Tibial nerve (tissue), 4 donors: ENCODE results near the gene NBEA. TPM values are rescaled to one million over a fixed set of nuclear protein-coding genes. Genes with fewer than 3 reads are reported as not detected.

Experiments
- DNase-seq, 2 donors: peaks; one replicate each; pipeline ENCODE4 v3.0.0-alpha.2; 2019; ENCODE audit warnings: low spot score in 2 of 2
- H3K27ac ChIP-seq, 4 donors: fragments of 200-600 bp; sonication (generic) in 3 of 4; one replicate each; pipeline ENCODE4 v1.5.1; 2017 to 2019; ENCODE audit warnings: mild to moderate bottlenecking in 1 of 4
- H3K27me3 ChIP-seq, 2 donors: fragments of 200-600 bp; sonication (generic) in 1 of 2; one replicate each; pipeline versions ENCODE4 v1.5.1 to v1.6.0; 2017 to 2019
- H3K36me3 ChIP-seq, 3 donors: fragments of 200-600 bp; sonication (generic); one replicate each; pipeline ENCODE4 v1.5.1; 2018 to 2019
- H3K4me1 ChIP-seq, 4 donors: fragments of 200-600 bp; sonication (generic) in 3 of 4; one replicate each; pipeline ENCODE4 v1.5.1; 2017 to 2019
- H3K4me3 ChIP-seq, 4 donors: fragments of 200-600 bp; sonication (generic) in 3 of 4; one replicate each; pipeline ENCODE4 v1.5.1; 2017 to 2019; ENCODE audit warnings: mild to moderate bottlenecking in 1 of 4, moderate library complexity in 1 of 4
- H3K9me3 ChIP-seq, 4 donors: fragments of 200-600 bp; sonication (generic) in 3 of 4; one replicate each; pipeline ENCODE4 v1.5.1; 2017 to 2019
- EP300 ChIP-seq, 2 donors: sonication (generic); formaldehyde crosslinking; IDR thresholded peaks; one replicate each; pipeline ENCODE4 v1.6.1; 2017; ENCODE audit warnings: antibody characterized with exemption in 2 of 2, mild to moderate bottlenecking in 1 of 2
- POLR2A ChIP-seq, 2 donors: fragments of 450-650 bp; IDR thresholded peaks; one replicate each; pipeline ENCODE4 v1.6.1; 2017; ENCODE audit warnings: antibody characterized with exemption in 2 of 2, mild to moderate bottlenecking in 2 of 2, moderate library complexity in 2 of 2
- WGBS, 2 donors: methylation state at CpG; one replicate each; pipeline ENCODE4 v1.1.5; 2018; 5-methylcytosine and 5-hydroxymethylcytosine counted together
- total RNA-seq, 4 donors: library from RNA; depleted of rRNA; stranded (reverse); fragments of >200 nt; gene quantifications; one replicate each; pipeline ENCODE4 v1.1.0, GENCODE V29; 2016
- TF ChIP-seq, protein P1 (sequence below), 5 experiments: fragments of 200-600 bp in 3 of 5; fragments of 450-650 bp in 2 of 5; sonication (generic) in 3 of 5; IDR thresholded peaks; one replicate each; pipeline ENCODE4 v1.5.1; 2016 to 2019; ENCODE audit warnings: antibody characterized with exemption in 5 of 5, mild to moderate bottlenecking in 3 of 5, moderate library complexity in 2 of 5

NBEA gene
- total RNA-seq, 4 donors from 2014 or later = 9.0 to 11.9 (median 10.5) TPM

DNA sequence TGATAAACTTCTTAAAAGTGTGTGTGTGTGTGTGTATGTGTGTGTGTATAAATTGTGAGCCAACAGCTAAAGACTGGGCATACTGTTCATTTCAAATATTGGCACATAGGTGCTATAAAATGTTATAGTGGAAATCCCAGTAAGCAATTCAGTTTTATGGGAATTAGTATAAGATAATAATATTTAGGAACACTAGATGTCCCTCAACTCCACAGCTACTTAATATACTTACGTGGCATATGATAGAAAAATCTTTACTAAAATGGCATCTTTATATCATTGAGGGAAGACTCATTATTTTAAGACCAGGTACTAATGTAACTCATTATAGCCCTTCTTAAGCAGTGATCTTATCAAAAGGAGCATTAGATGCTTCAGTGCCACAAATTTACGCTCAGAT, 268.2 kb downstream of the NBEA start:
- TF ChIP-seq POLR2A (IDR thresholded peaks at IDR 0.05) (no peak), EP300 (IDR thresholded peaks at IDR 0.05) (no peak)
- TF ChIP-seq, protein P1, sequence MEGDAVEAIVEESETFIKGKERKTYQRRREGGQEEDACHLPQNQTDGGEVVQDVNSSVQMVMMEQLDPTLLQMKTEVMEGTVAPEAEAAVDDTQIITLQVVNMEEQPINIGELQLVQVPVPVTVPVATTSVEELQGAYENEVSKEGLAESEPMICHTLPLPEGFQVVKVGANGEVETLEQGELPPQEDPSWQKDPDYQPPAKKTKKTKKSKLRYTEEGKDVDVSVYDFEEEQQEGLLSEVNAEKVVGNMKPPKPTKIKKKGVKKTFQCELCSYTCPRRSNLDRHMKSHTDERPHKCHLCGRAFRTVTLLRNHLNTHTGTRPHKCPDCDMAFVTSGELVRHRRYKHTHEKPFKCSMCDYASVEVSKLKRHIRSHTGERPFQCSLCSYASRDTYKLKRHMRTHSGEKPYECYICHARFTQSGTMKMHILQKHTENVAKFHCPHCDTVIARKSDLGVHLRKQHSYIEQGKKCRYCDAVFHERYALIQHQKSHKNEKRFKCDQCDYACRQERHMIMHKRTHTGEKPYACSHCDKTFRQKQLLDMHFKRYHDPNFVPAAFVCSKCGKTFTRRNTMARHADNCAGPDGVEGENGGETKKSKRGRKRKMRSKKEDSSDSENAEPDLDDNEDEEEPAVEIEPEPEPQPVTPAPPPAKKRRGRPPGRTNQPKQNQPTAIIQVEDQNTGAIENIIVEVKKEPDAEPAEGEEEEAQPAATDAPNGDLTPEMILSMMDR (IDR thresholded peaks at IDR 0.05) = no peak
- no peak overlapping the region for H3K27ac ChIP-seq
- peaks cover 0 to 12% (median 0%) of the 10 kb centered on the region in 3 donors for H3K36me3 ChIP-seq
- no peak for DNase-seq
- no peaks in the 10 kb centered on the region for H3K9me3 ChIP-seq
- 72 to 73% methylated on average over 2 of the region's 2 CpGs for WGBS, 2 donors
- H3K27me3 ChIP-seq = no peaks in the 10 kb centered on the region
- no peak overlapping the region for H3K4me3 ChIP-seq
- no peaks in the 10 kb centered on the region for H3K4me1 ChIP-seq

DNA sequence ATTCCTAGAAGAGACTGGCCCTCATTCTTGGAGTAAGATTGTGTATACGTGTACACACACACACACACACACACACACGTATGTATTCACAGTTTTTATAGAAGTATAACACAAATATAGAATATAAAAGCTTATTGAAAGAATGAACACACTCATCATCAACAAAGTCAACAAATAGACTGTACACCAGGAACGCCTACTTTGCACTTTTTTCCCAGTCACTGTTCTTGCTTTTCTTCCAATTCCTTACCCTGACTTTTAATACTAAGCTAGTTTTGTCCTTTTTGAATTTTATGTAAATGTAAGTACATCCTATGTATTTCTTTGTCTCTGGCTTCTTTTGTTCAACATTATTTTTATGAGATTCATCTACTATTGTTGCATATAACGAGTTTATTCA, 269.9 kb downstream of the NBEA start:
- no peak for DNase-seq
- Histone ChIP-seq H3K36me3 (peaks cover 0 to 12% (median 0%) of the 10 kb centered on the region in 3 donors), H3K27ac (no peak overlapping the region), H3K27me3 (no peaks in the 10 kb centered on the region), H3K4me1 (no peaks in the 10 kb centered on the region), H3K9me3 (no peaks in the 10 kb centered on the region), H3K4me3 (no peak overlapping the region)
- no peak for TF ChIP-seq POLR2A (IDR thresholded peaks at IDR 0.05)
- TF ChIP-seq, protein P1 (IDR thresholded peaks at IDR 0.05) = no peak
- no peak for TF ChIP-seq EP300 (IDR thresholded peaks at IDR 0.05)
- 91 to 93% methylated on average over 4 of the region's 4 CpGs for WGBS, 2 donors

DNA sequence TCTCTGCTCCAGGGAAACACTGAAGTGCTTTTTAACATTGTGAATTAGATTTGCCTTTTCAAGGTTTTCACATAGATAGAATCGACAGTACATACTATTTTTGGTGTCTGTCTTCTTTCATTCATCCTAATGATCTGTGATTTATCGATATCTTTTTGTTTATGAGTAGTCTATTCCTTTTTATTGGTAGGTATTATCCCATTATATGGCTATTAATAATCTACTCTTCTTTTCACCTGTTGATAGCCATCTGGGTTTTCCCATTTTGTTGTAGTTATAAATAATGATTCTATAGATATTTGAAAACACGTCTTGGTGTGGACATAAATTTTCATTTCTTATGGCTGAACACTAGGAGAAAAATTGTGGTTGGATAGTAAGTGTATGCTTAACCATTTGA, 271.8 kb downstream of the NBEA start:
- TF ChIP-seq, protein P1 (IDR thresholded peaks at IDR 0.05) = no peak
- TF ChIP-seq POLR2A (IDR thresholded peaks at IDR 0.05) (no peak), EP300 (IDR thresholded peaks at IDR 0.05) (no peak)
- no peak overlapping the region for H3K4me3 ChIP-seq
- DNase-seq = no peak
- 92 to 94% methylated on average over 3 of the region's 3 CpGs for WGBS, 2 donors
- H3K36me3 ChIP-seq = peaks cover 0 to 20% (median 0%) of the 10 kb centered on the region in 3 donors
- no peak overlapping the region for H3K27ac ChIP-seq
- H3K4me1 ChIP-seq = no peaks in the 10 kb centered on the region
- no peaks in the 10 kb centered on the region for H3K9me3 ChIP-seq
- no peaks in the 10 kb centered on the region for H3K27me3 ChIP-seq

DNA sequence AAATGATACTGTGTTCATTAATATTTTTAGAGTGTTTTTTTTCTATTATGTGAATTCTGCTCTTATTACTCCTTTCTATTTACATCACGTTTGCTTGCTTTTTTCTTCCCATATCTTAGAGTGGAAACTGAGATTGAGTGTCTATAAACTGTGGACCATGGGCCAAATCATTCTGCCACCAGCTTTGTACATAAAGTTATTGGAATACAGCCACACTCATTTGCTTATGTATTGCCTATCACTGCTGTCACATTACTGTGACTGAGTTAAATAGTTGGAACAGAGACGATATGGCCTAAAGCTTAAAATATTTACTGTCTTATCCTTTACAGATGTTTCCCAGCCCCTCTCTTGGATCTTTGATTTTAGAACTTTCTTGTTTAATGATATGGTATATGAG, 274.1 kb downstream of the NBEA start:
- Histone ChIP-seq H3K4me3 (no peak overlapping the region), H3K36me3 (peaks cover 0 to 35% (median 0%) of the 10 kb centered on the region in 3 donors), H3K27ac (no peak overlapping the region), H3K27me3 (no peaks in the 10 kb centered on the region), H3K4me1 (no peaks in the 10 kb centered on the region), H3K9me3 (peaks cover 0 to 8% (median 0%) of the 10 kb centered on the region in 4 donors)
- no peak for DNase-seq
- WGBS, 2 donors = 66 to 75% methylated on average over 2 of the region's 2 CpGs
- TF ChIP-seq EP300 (IDR thresholded peaks at IDR 0.05) (no peak), POLR2A (IDR thresholded peaks at IDR 0.05) (no peak)
- TF ChIP-seq, protein P1 (IDR thresholded peaks at IDR 0.05) = no peak

DNA sequence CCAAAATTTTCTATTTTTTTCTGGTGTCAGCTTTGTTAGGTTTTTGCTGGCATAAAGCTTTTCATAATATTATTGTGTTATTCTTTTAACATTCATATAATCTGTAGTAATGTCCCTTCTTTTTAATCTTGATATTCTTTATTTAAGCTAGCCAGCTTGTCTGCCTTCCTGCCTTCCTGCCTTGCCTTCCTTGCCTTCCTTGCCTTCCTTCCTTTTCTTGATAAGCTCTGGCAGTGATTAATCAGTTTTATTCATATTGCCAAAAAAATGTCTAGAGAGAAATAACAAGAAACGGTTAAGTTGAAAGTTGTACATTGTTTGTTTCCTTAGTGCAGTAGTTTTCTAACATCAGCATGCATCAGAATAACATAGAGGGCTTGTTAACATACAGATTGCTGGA, 277.0 kb downstream of the NBEA start:
- TF ChIP-seq POLR2A (IDR thresholded peaks at IDR 0.05) (no peak), EP300 (IDR thresholded peaks at IDR 0.05) (no peak)
- TF ChIP-seq, protein P1 (IDR thresholded peaks at IDR 0.05) = no peak
- Histone ChIP-seq H3K27ac (no peak overlapping the region), H3K4me1 (no peaks in the 10 kb centered on the region), H3K4me3 (no peak overlapping the region), H3K9me3 (peaks cover 0 to 8% (median 0%) of the 10 kb centered on the region in 4 donors), H3K36me3 (peaks cover 0 to 28% (median 0%) of the 10 kb centered on the region in 3 donors), H3K27me3 (no peaks in the 10 kb centered on the region)
- no peak for DNase-seq
- 48 to 51% methylated on average over 1 of the region's 1 CpG for WGBS, 2 donors
